ENCODE results near the gene RNASEH2A. TPM values are rescaled to one million over a fixed set of nuclear protein-coding genes. Genes with fewer than 3 reads are reported as not detected.

RNASEH2A gene
- total RNA-seq, 2 experiments from 2014 or later, result 40.3 to 44.1 TPM

DNA sequence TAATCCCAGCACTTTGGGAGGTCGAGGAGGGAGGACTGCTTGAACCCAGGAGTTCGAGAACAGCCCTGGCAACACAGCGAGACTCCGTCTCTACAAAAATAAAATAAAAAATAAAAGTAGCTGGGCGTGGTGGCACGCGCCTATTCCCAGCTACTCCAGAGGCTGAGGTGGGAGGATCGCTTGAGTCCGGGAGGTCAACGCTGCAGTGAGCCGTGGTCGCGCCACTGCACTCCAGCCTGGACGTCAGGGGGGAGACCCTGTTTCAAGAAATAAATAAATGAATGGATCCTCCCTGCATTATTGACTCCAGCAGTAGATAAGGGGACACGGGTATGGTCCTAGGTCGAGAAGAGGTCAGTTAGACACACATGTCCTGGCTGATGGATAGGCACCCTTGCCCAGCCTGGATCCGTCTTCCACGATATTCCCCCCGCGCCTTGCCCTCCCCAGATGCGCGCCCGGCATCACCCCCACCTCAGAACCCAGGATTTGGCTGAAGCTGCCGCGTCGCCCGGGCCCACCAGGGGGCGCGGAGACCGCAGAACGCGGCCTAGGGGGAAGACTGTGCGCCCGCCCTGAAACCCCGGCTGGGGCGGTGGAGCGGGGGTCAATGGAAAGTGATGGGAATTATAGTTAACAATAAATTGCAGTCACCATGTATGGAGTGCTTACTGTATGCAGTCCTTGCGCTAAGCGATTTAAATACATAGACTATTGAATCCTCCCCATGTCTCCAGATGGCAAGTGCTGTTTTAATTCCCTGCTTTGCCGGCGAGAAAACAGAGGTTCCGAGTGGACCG lies 29.0 kb upstream of the RNASEH2A start:
- intact Hi-C loops (cut with micrococcal nuclease), result loop anchor here (2.0 kb wide), 1 partner anchor 17 kb away; no protein-coding TSS in a partner anchor
- H3K4me3 Mint-ChIP-seq, result peak overlapping the region; percentile 85
- TF ChIP-seq, protein P1, sequence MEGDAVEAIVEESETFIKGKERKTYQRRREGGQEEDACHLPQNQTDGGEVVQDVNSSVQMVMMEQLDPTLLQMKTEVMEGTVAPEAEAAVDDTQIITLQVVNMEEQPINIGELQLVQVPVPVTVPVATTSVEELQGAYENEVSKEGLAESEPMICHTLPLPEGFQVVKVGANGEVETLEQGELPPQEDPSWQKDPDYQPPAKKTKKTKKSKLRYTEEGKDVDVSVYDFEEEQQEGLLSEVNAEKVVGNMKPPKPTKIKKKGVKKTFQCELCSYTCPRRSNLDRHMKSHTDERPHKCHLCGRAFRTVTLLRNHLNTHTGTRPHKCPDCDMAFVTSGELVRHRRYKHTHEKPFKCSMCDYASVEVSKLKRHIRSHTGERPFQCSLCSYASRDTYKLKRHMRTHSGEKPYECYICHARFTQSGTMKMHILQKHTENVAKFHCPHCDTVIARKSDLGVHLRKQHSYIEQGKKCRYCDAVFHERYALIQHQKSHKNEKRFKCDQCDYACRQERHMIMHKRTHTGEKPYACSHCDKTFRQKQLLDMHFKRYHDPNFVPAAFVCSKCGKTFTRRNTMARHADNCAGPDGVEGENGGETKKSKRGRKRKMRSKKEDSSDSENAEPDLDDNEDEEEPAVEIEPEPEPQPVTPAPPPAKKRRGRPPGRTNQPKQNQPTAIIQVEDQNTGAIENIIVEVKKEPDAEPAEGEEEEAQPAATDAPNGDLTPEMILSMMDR (IDR thresholded peaks at IDR 0.05), result peak; percentile 99
- H3K27me3 Mint-ChIP-seq, result no peaks in the 10 kb centered on the region
- ChIA-PET CTCF (interaction anchor here (0.6 to 9.2 kb wide), 18 partner anchors 9 to 390 kb away, joined by 3 to 326 read pairs (median 6); partner anchors contain the start of genes DHPS, JUNB, PRDX2 and RNASEH2A), POLR2A (interaction anchor here (0.9 to 3.5 kb wide), 9 partner anchors 8 to 34 kb away, joined by 3 to 58 read pairs (median 7); partner anchors contain the start of genes JUNB, PRDX2 and THSD8)
- no peaks in the 10 kb centered on the region for H3K36me3 Mint-ChIP-seq (ENCODE audit: low read depth)
- ATAC-seq, result peak; percentile 32
- peaks cover 45% of the 10 kb centered on the region for H3K4me1 Mint-ChIP-seq (ENCODE audit: low read depth)
- peak; percentile 85 for DNase-seq
- no peaks in the 10 kb centered on the region for H3K9me3 Mint-ChIP-seq
- H3K27ac Mint-ChIP-seq, result peak overlapping the region; percentile 92

GRCh38 chr19:12778017-12778904 lies 28.1 kb upstream of the RNASEH2A start:
- DNase-seq (peak; percentile 64), ATAC-seq (peak; percentile 1)
- Mint-ChIP-seq H3K9me3 (no peaks in the 10 kb centered on the region), H3K4me1 (ENCODE audit: low read depth) (peaks cover 45% of the 10 kb centered on the region), H3K36me3 (ENCODE audit: low read depth) (no peaks in the 10 kb centered on the region), H3K4me3 (peak overlapping the region; percentile 85), H3K27ac (peak overlapping the region; percentile 92), H3K27me3 (no peaks in the 10 kb centered on the region)
- TF ChIP-seq, protein P1 (IDR thresholded peaks at IDR 0.05), result no peak
- intact Hi-C loops (cut with micrococcal nuclease), result loop anchor here (2.0 kb wide), 1 partner anchor 17 kb away; no protein-coding TSS in a partner anchor
- ChIA-PET POLR2A (interaction anchor here (0.8 to 3.5 kb wide), 10 partner anchors 11 to 160 kb away, joined by 3 to 58 read pairs (median 7); partner anchors contain the start of genes CALR, JUNB, PRDX2 and THSD8), CTCF (interaction anchor here (1.0 to 9.2 kb wide), 17 partner anchors 8 to 389 kb away, joined by 3 to 326 read pairs (median 6); partner anchors contain the start of genes DHPS, JUNB, PRDX2 and RNASEH2A)

DNA sequence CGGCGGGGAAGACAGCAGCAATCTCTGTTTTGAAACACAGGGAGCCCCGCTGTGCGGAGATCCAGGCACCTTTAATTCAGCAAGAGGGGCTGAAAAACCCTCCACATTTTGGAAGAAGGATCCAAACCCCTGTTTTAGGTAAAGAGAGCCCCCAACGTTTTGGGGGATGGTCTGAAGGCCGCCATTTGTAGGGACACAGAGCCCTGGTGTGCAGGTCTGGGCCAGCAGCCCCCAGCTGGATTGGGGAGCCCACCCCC lies 27.6 kb upstream of the RNASEH2A start:
- H3K36me3 Mint-ChIP-seq (ENCODE audit: low read depth), result no peaks in the 10 kb centered on the region
- peak overlapping the region; percentile 92 for H3K27ac Mint-ChIP-seq
- TF ChIP-seq, protein P1 (IDR thresholded peaks at IDR 0.05), result no peak
- peak overlapping the region; percentile 85 for H3K4me3 Mint-ChIP-seq
- CTCF ChIA-PET, result interaction anchor here (1.0 to 9.2 kb wide), 8 partner anchors 9 to 68 kb away, joined by 3 to 326 read pairs (median 13); partner anchors contain the start of genes JUNB, PRDX2 and THSD8
- no peaks in the 10 kb centered on the region for H3K27me3 Mint-ChIP-seq
- H3K4me1 Mint-ChIP-seq (ENCODE audit: low read depth), result peaks cover 39% of the 10 kb centered on the region
- ATAC-seq (no peak), DNase-seq (no peak)
- intact Hi-C loops (cut with micrococcal nuclease), result loop anchor here (2.0 kb wide), 1 partner anchor 16 kb away; no protein-coding TSS in a partner anchor
- no peaks in the 10 kb centered on the region for H3K9me3 Mint-ChIP-seq
- POLR2A ChIA-PET, result interaction anchor here (0.8 to 3.5 kb wide), 9 partner anchors 10 to 159 kb away, joined by 3 to 58 read pairs (median 7); partner anchors contain the start of genes CALR, JUNB, PRDX2 and THSD8

DNA sequence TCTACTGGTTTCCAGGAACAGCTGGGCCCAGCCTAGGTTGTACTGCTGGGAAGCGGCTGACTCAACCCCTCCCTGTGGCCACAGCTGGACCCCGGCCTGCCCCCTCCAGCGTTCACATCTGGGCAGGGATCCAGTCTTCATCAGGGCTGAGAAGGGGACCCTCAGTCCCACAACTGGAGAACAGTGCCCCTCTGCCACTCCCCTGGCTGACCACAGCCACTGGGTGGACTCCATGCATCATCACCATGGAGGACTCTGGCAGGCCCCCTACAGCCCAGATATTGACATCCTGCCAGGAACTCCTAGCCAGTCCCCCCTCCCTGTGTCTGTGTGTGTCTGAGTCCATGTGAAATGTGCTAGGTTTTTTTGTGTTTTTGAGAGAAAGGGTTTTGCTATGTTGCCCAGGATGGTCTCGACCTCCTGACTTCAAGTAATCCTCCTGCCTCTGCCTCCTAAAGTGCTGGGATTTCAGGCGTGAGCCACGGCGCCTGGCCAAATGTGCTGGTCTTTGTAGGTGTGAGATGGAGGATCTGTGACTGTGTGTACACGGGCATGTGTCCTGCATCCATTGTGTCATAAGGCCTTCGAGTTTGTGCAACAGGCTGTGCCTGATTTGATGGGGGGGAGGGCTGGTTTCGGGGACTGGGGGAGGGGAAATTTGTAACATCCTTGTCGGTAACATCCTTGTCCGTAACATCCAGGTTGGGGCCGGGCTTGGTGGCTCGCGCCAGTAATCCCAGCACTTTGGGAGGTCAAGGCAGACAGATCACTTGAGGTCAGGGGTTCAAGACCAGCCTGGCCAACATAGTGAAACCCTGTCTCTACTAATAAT lies 27.0 kb upstream of the RNASEH2A start:
- no peak for ATAC-seq
- Mint-ChIP-seq H3K4me1 (ENCODE audit: low read depth) (peaks cover 38% of the 10 kb centered on the region), H3K9me3 (no peaks in the 10 kb centered on the region), H3K27ac (peak overlapping the region; percentile 87), H3K36me3 (ENCODE audit: low read depth) (no peaks in the 10 kb centered on the region), H3K4me3 (peak overlapping the region; percentile 85), H3K27me3 (no peaks in the 10 kb centered on the region)
- POLR2A ChIA-PET, result interaction anchor here (0.8 to 3.5 kb wide), 5 partner anchors 9 to 20 kb away, joined by 3 to 58 read pairs (median 7); partner anchors contain the start of gene JUNB
- DNase-seq, result peak; percentile 54
- TF ChIP-seq, protein P1 (IDR thresholded peaks at IDR 0.05), result no peak
- CTCF ChIA-PET, result interaction anchor here (1.4 to 9.2 kb wide), 6 partner anchors 9 to 67 kb away, joined by 6 to 326 read pairs (median 18); partner anchors contain the start of genes JUNB, PRDX2 and THSD8
- intact Hi-C loops (cut with micrococcal nuclease), result loop anchor here (2.0 kb wide), 1 partner anchor 15 kb away; no protein-coding TSS in a partner anchor

Data from activated CD8-positive, alpha-beta T cell treated with anti-CD3 and anti-CD28 coated beads for 36 hours (primary cell).